OCI-LY3 (cell line): ENCODE results near the gene CNGA1.

Experiments
- CTCF ChIP-seq: fragments of 200-600, 300-600 bp; sonication (generic); IDR thresholded peaks from 2 replicates; pipeline ENCODE4 v1.5.1; 2014; ENCODE audit warnings: antibody characterized with exemption, low read length, low read depth
- EZH2phosphoT487 ChIP-seq: fragments of 200-600 bp; shearing (Covaris generic); IDR thresholded peaks from 2 replicates; pipeline ENCODE4 v1.6.1; 2018; ENCODE audit warnings: antibody characterized with exemption, mixed run types, low read depth

- no peak for TF ChIP-seq CTCF
- no peak for TF ChIP-seq EZH2phosphoT487
These were observed 1.3 kb downstream of the CNGA1 start for GRCh38 chr4:48015216-48015615.
